Superior temporal gyrus (tissue), 1 donor: ENCODE measurements around the gene SEC31A.
A peak's percentile ranks its signal among the peaks of the same experiment; 100 is the strongest.

Experiments
- DNase-seq: peaks from one replicate; pipeline ENCODE4 v3.0.0-alpha.2; 2016; ENCODE audit errors: extremely low spot score

The SEC31A gene

GRCh38 chr4:82790060-82790660, 100.8 kb downstream of the SEC31A start:
- DNase-seq: peak; percentile 71

GRCh38 chr4:82789025-82789776, 101.8 kb downstream of the SEC31A start:
- peak; percentile 73 for DNase-seq

GRCh38 chr4:82787342-82787741, 103.6 kb downstream of the SEC31A start:
- DNase-seq: peak; percentile 11

GRCh38 chr4:82786828-82787227, 104.1 kb downstream of the SEC31A start:
- peak; percentile 44 for DNase-seq

GRCh38 chr4:82785611-82786400, 105.1 kb downstream of the SEC31A start:
- DNase-seq: peak; percentile 48

GRCh38 chr4:82784681-82785610, 106.0 kb downstream of the SEC31A start:
- DNase-seq: peak; percentile 77

- DNase-seq: peak; percentile 41
Measured at GRCh38 chr4:82782626-82783345, 108.2 kb downstream of the SEC31A start.

- DNase-seq: peak; percentile 63
Measured at GRCh38 chr4:82780752-82781231, 110.2 kb downstream of the SEC31A start.

- no peak for DNase-seq
Measured at GRCh38 chr4:82780170-82780751, 110.7 kb downstream of the SEC31A start.

GRCh38 chr4:82779032-82779431, 111.9 kb downstream of the SEC31A start:
- DNase-seq: no peak

GRCh38 chr4:82777857-82778525, 113.0 kb downstream of the SEC31A start:
- no peak for DNase-seq

- no peak for DNase-seq
Measured at GRCh38 chr4:82776925-82777542, 113.9 kb downstream of the SEC31A start.

- no peak for DNase-seq
Measured at GRCh38 chr4:82775243-82775642, 115.7 kb downstream of the SEC31A start.

- no peak for DNase-seq
Measured at GRCh38 chr4:82774711-82775171, 116.2 kb downstream of the SEC31A start.

- DNase-seq: peak; percentile 79
Measured at GRCh38 chr4:82773057-82773456, 117.9 kb downstream of the SEC31A start.

GRCh38 chr4:82770607-82771006, 120.3 kb downstream of the SEC31A start:
- DNase-seq: peak; percentile 97
